Measurements from ENCODE around the gene GID8. TPM values are rescaled to one million over a fixed set of nuclear protein-coding genes. Genes with fewer than 3 reads are reported as not detected.
A peak's percentile ranks its signal among the peaks of the same experiment; 100 is the strongest.

GID8 gene
- total RNA-seq, 4 donors from 2014 or later = 23.2 to 34.8 (median 27.9) TPM

GRCh38 chr20:62985444-62985778 lies 47.5 kb downstream of the GID8 start:
- no peak for TF ChIP-seq POLR2A (IDR thresholded peaks at IDR 0.05)
- no peak for TF ChIP-seq EP300 (IDR thresholded peaks at IDR 0.05)
- no peak for TF ChIP-seq POLR2AphosphoS5 (IDR thresholded peaks at IDR 0.05)
- TF ChIP-seq CTCF (IDR thresholded peaks at IDR 0.05) = no peak
- no CpG with 5 or more reads among the region's 14 CpGs for WGBS, 2 donors (ENCODE audit: low coverage in 1 of 2)
- Histone ChIP-seq H3K36me3 (no peaks in the 10 kb centered on the region), H3K27ac (no peak overlapping the region), H3K9me3 (no peaks in the 10 kb centered on the region), H3K4me3 (no peak overlapping the region), H3K27me3 (peaks cover 88% of the 10 kb centered on the region), H3K4me1 (no peaks in the 10 kb centered on the region)
- no peak for ATAC-seq

GRCh38 chr20:62986257-62986800 lies 48.4 kb downstream of the GID8 start:
- ATAC-seq = no peak

GRCh38 chr20:62987114-62987513 lies 49.2 kb downstream of the GID8 start:
- Histone ChIP-seq H3K27ac (no peak overlapping the region), H3K36me3 (no peaks in the 10 kb centered on the region), H3K27me3 (peaks cover 88% of the 10 kb centered on the region), H3K4me1 (no peaks in the 10 kb centered on the region), H3K9me3 (no peaks in the 10 kb centered on the region), H3K4me3 (no peak overlapping the region)
- WGBS, 2 donors (ENCODE audit: low coverage in 1 of 2) = 44% methylated on average over 9 of the region's 10 CpGs; no CpG with 5 or more reads in 1 of the 2 donors
- no peak for TF ChIP-seq POLR2A (IDR thresholded peaks at IDR 0.05)
- TF ChIP-seq CTCF (IDR thresholded peaks at IDR 0.05) = no peak
- no peak for TF ChIP-seq EP300 (IDR thresholded peaks at IDR 0.05)
- TF ChIP-seq POLR2AphosphoS5 (IDR thresholded peaks at IDR 0.05) = no peak
- ATAC-seq = no peak

More at GRCh38 chr20:62986257-62986800, 48.4 kb downstream of the GID8 start:
- Histone ChIP-seq H3K27ac (no peak overlapping the region), H3K36me3 (no peaks in the 10 kb centered on the region), H3K9me3 (no peaks in the 10 kb centered on the region), H3K4me1 (no peaks in the 10 kb centered on the region), H3K27me3 (peaks cover 88% of the 10 kb centered on the region), H3K4me3 (no peak overlapping the region)
- WGBS, 2 donors (ENCODE audit: low coverage in 1 of 2) = 85 to 100% methylated on average over 3 to 6 of the region's 6 CpGs
- TF ChIP-seq POLR2A (IDR thresholded peaks at IDR 0.05) (no peak), CTCF (IDR thresholded peaks at IDR 0.05) (no peak), POLR2AphosphoS5 (IDR thresholded peaks at IDR 0.05) (no peak), EP300 (IDR thresholded peaks at IDR 0.05) (no peak)

- H3K36me3 ChIP-seq = no peaks in the 10 kb centered on the region
These were observed 51.3 kb downstream of the GID8 start for GRCh38 chr20:62989201-62989601.

More at GRCh38 chr20:62989201-62989601, 51.3 kb downstream of the GID8 start:
- Histone ChIP-seq H3K27me3 (peaks cover 84% of the 10 kb centered on the region), H3K4me1 (no peaks in the 10 kb centered on the region), H3K4me3 (peak overlapping the region in 1 of 2 donors; percentile 6), H3K9me3 (no peaks in the 10 kb centered on the region), H3K27ac (no peak overlapping the region)
- TF ChIP-seq POLR2A (IDR thresholded peaks at IDR 0.05) (no peak), CTCF (IDR thresholded peaks at IDR 0.05) (no peak), EP300 (IDR thresholded peaks at IDR 0.05) (no peak), POLR2AphosphoS5 (IDR thresholded peaks at IDR 0.05) (no peak)
- 65% methylated on average over 7 to 8 of the region's 11 CpGs for WGBS, 2 donors (ENCODE audit: low coverage in 1 of 2)
- no peak for ATAC-seq
